H1 (cell line): Measurements from ENCODE around the gene PAEP. TPM values are rescaled to one million over a fixed set of nuclear protein-coding genes. Genes with fewer than 3 reads are reported as not detected.

Experiments
- ATF2 ChIP-seq: IDR thresholded peaks from 2 replicates; pipeline ENCODE4 v1.6.1; 2012; ENCODE audit warnings: low read length, inconsistent platforms
- CREB1 ChIP-seq: IDR thresholded peaks from 2 replicates; pipeline ENCODE4 v1.6.1; 2012; ENCODE audit warnings: inconsistent platforms
- GABPA ChIP-seq: IDR thresholded peaks from 2 replicates; pipeline ENCODE4 v1.6.1; 2011; ENCODE audit warnings: mild to moderate bottlenecking, low read length, moderate library complexity, borderline replicate concordance; ENCODE audit not compliant: insufficient read depth
- JUN ChIP-seq: IDR thresholded peaks from 2 replicates; pipeline ENCODE4 v1.6.1; 2011; ENCODE audit warnings: low read depth, mild to moderate bottlenecking, improper control_type of control experiment, low read length
- KDM5A ChIP-seq: fragments of 200-600 bp; IDR thresholded peaks from 2 replicates; pipeline ENCODE4 v1.7.1; 2012; ENCODE audit warnings: mild to moderate bottlenecking, low read length, inconsistent platforms, mixed read lengths
- RFX5 ChIP-seq: IDR thresholded peaks from 2 replicates; pipeline ENCODE4 v1.6.1; 2011; ENCODE audit warnings: low read depth, low read length, improper control_type of control experiment, borderline replicate concordance
- SIRT6 ChIP-seq: IDR thresholded peaks from one replicate; pipeline ENCODE4 v1.7.1; 2012; ENCODE audit warnings: low read length, inconsistent platforms
- TAF7 ChIP-seq: optimal IDR thresholded peaks from 2 replicates; pipeline ENCODE3; 2011; ENCODE audit warnings: low read depth, mild to moderate bottlenecking, inconsistent platforms, low read length, moderate library complexity, borderline replicate concordance
- TCF12 ChIP-seq: IDR thresholded peaks from 2 replicates; pipeline ENCODE4 v1.6.1; 2011; ENCODE audit warnings: low read depth, mild to moderate bottlenecking, low read length
- USF2 ChIP-seq: IDR thresholded peaks from 2 replicates; pipeline ENCODE4 v1.6.1; 2011; ENCODE audit warnings: low read length, improper control_type of control experiment
- polyA plus RNA-seq, 7 experiments: library from polyadenylated mRNA; depleted of rRNA in 3 of 7; stranded (reverse) in 5 of 7; unstranded in 2 of 7; fragments of >200 nt in 5 of 7; fragments of 200-250 nt in 2 of 7; gene quantifications; 1 replicate in 5 of 7; 2 replicates in 1 of 7; 4 replicates in 1 of 7; pipeline versions ENCODE4 v1.2.1 to v1.2.3, GENCODE V29; 2011 to 2013; ENCODE audit warnings: missing spikeins in 2 of 7, mixed read lengths in 2 of 7
- total RNA-seq: library from RNA; stranded (reverse); fragmentation: NEBNext Ultra II Directional; extraction: Animal tissue kit (Norgen Biotek cat#: 25700); gene quantifications from 2 replicates; pipeline ENCODE4 v1.2.1, GENCODE V29; 2021

PAEP gene
- total and polyA plus RNA-seq, 2 of the 8 experiments (the other 6 are each of a cell fraction or from before 2014, with no cell fraction given): not detected

- TF ChIP-seq KDM5A (no peak), CREB1 (no peak), JUN (no peak), RFX5 (no peak), USF2 (no peak), TCF12 (no peak), ATF2 (no peak), SIRT6 (no peak), GABPA (no peak), TAF7 (no peak)
Observed at GRCh38 chr9:135514342-135515082, 47.0 kb upstream of the PAEP start (continued).
